Ascending aorta (tissue), 2 donors: ENCODE measurements around the gene CLCN7. TPM values are rescaled to one million over a fixed set of nuclear protein-coding genes. Genes with fewer than 3 reads are reported as not detected.
"Not testable (repeated sequence)": the region's sequence is repeated elsewhere in the genome, so short reads cannot be mapped to it uniquely, and the experiment has no call there.

Source experiments
- DNase-seq, 2 donors: peaks; one replicate each; pipeline ENCODE4 v3.0.0-alpha.2; 2019; ENCODE audit warnings: low spot score in 2 of 2
- H3K27ac ChIP-seq, 2 donors: fragments of 200-600 bp; sonication (generic); one replicate each; pipeline ENCODE4 v1.5.1; 2016 to 2017; ENCODE audit warnings: mild to moderate bottlenecking in 1 of 2
- H3K27me3 ChIP-seq: fragments of 200-600 bp; sonication (generic); one replicate; pipeline ENCODE4 v1.5.1; 2017
- H3K36me3 ChIP-seq, 2 donors: fragments of 200-600 bp; sonication (generic); one replicate each; pipeline ENCODE4 v1.5.1; 2016
- H3K4me1 ChIP-seq, 2 donors: fragments of 200-600 bp; sonication (generic); one replicate each; pipeline ENCODE4 v1.5.1; 2016 to 2017; ENCODE audit warnings: mild to moderate bottlenecking in 1 of 2
- H3K4me3 ChIP-seq, 2 donors: fragments of 200-600 bp; sonication (generic); one replicate each; pipeline ENCODE4 v1.5.1; 2016 to 2017; ENCODE audit warnings: mild to moderate bottlenecking in 1 of 2
- H3K9me3 ChIP-seq, 2 donors: fragments of 200-600 bp; sonication (generic); one replicate each; pipeline ENCODE4 v1.5.1; 2016
- intact Hi-C: fragments of 100-400 bp; cut with DNase I; formaldehyde crosslinking; loops from one replicate; pipeline ENCODE4 v1.15.1; 2023
- total RNA-seq: library from RNA; depleted of rRNA; stranded (reverse); fragments of >200 nt; gene quantifications from one replicate; pipeline ENCODE4 v1.1.0, GENCODE V29; 2016
- TF ChIP-seq, protein P1 (sequence below), 3 experiments: fragments of 200-600 bp in 2 of 3; fragments of 450-650 bp in 1 of 3; sonication (generic) in 2 of 3; IDR thresholded peaks; one replicate each; pipeline ENCODE4 v1.5.1; 2016 to 2019; ENCODE audit warnings: antibody characterized with exemption in 3 of 3, mild to moderate bottlenecking in 1 of 3, moderate library complexity in 1 of 3

The CLCN7 gene
- total RNA-seq, 1 donor from 2014 or later, result 108 TPM

DNA sequence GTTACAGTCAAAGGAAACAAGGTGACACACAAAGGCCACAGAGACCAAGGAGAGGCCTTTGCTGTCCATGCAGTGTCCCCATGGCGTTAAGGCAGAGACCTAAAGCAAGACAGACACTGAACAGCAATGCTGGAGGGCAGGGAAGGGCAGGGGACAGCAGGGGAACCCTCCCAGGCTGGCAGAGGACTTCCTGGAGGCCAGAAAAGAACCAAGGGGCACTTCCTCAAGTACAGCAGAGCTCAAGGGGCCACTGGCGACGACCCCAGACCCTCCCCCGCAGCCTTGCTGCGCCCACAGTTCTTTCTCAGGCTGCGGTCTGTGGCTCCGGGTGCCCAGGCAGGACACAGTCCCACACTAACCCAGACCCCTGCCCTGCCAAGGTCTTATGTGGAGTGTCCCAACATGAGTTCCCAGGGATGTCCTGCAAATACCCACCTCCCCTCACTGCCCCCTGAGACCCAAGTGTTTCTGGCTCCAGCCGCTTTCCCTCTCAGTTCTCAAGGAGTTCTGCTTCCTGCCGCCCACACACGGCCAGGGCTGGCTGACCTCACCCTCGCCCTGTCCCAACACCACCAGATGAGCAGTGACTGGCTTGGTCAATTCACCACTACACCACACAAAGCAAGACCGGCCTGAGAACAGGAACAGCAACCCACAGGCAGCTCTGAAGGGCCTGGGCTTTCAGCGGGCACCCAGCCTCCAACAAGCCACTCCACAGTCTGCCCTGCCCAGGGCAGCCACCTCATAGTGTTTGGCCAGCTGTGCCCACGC is 4.2 kb downstream of the CLCN7 start:
- TF ChIP-seq, protein P1, sequence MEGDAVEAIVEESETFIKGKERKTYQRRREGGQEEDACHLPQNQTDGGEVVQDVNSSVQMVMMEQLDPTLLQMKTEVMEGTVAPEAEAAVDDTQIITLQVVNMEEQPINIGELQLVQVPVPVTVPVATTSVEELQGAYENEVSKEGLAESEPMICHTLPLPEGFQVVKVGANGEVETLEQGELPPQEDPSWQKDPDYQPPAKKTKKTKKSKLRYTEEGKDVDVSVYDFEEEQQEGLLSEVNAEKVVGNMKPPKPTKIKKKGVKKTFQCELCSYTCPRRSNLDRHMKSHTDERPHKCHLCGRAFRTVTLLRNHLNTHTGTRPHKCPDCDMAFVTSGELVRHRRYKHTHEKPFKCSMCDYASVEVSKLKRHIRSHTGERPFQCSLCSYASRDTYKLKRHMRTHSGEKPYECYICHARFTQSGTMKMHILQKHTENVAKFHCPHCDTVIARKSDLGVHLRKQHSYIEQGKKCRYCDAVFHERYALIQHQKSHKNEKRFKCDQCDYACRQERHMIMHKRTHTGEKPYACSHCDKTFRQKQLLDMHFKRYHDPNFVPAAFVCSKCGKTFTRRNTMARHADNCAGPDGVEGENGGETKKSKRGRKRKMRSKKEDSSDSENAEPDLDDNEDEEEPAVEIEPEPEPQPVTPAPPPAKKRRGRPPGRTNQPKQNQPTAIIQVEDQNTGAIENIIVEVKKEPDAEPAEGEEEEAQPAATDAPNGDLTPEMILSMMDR (IDR thresholded peaks at IDR 0.05), result no peak
- DNase-seq, result no peak
- Histone ChIP-seq H3K27me3 (no peaks in the 10 kb centered on the region), H3K27ac (no peak overlapping the region), H3K4me3 (no peak overlapping the region), H3K9me3 (no peaks in the 10 kb centered on the region), H3K4me1 (peaks cover 0 to 16% of the 10 kb centered on the region in 2 donors), H3K36me3 (no peaks in the 10 kb centered on the region)
- intact Hi-C loops, result no loop called here

DNA sequence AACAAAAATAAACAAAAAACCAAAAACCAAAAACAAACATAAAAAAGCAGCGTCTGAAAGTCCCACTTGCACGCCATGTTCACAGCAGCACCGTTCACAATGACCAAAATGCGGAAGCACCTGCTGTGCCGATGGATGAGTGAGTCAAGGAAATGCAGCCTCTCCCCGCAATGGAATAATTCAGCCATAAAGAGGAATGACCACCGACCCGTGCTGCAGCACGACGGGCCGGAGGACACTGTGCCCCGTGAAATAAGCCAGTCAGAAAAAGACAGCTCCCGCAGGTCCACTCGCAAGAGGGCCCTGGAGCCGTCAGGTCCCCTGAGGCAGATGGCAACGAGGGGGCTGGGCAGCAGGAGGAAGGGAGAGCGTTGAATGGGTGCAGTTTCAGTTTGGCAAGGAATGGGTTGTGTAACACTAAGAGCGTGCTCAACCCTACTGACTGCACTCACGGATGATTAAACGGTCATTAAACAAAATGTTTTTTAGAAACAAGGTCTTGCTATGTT is 5.1 kb downstream of the CLCN7 start:
- Histone ChIP-seq H3K4me1 (peaks cover 0 to 12% of the 10 kb centered on the region in 2 donors), H3K27me3 (no peaks in the 10 kb centered on the region), H3K36me3 (no peaks in the 10 kb centered on the region), H3K9me3 (no peaks in the 10 kb centered on the region), H3K4me3 (no peak overlapping the region), H3K27ac (no peak overlapping the region)
- no peak for DNase-seq
- TF ChIP-seq, protein P1 (IDR thresholded peaks at IDR 0.05), result no peak
- intact Hi-C loops, result no loop called here

DNA sequence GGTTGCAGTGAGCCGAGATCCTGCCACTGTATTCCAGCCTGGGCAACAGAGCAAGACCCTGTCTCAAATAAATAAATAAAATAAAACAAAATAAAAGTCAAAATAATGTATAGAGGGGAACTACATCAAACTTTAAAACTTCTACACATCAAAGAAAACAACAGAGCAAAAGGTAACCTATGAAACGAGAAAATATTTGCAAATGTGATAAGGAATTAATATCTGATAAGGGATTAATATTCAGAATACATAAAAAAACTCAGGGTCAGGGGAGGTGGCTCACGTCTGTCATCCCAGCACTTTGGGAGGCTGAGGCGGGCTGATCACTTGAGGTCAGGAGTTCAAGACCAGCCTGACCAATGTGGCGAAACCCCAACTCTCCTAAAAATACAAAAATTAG is 5.7 kb downstream of the CLCN7 start:
- DNase-seq, H3K4me3 ChIP-seq, intact Hi-C loops, H3K36me3 ChIP-seq, H3K9me3 ChIP-seq, H3K27me3 ChIP-seq, H3K27ac ChIP-seq, H3K4me1 ChIP-seq: not testable (repeated sequence)

DNA sequence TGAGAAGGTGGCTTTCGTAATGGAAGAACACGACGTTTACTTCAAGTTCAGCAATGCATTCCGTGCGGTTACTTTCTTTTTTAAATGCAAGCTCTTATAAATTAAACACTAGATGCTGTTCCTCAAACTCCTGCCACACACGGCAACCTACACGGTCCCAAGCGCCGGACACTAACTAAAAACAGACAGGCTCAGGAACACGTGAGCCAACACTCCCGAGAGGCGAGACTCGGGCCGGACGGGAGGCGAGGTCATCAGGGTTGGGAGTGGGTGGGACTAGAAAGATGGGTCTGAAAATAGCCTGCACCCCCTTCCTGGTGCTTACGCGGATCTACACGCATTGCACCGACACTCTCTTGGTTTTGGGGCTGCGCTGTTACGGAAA is 6.4 kb downstream of the CLCN7 start:
- peaks cover 0 to 8% of the 10 kb centered on the region in 2 donors for H3K36me3 ChIP-seq
- peaks cover 0 to 3% of the 10 kb centered on the region in 2 donors for H3K4me1 ChIP-seq
- intact Hi-C loops, result no loop called here
- H3K27ac ChIP-seq, result no peak overlapping the region
- TF ChIP-seq, protein P1 (IDR thresholded peaks at IDR 0.05), result no peak
- DNase-seq, result no peak
- no peaks in the 10 kb centered on the region for H3K9me3 ChIP-seq
- no peak overlapping the region for H3K4me3 ChIP-seq
- H3K27me3 ChIP-seq, result no peaks in the 10 kb centered on the region

DNA sequence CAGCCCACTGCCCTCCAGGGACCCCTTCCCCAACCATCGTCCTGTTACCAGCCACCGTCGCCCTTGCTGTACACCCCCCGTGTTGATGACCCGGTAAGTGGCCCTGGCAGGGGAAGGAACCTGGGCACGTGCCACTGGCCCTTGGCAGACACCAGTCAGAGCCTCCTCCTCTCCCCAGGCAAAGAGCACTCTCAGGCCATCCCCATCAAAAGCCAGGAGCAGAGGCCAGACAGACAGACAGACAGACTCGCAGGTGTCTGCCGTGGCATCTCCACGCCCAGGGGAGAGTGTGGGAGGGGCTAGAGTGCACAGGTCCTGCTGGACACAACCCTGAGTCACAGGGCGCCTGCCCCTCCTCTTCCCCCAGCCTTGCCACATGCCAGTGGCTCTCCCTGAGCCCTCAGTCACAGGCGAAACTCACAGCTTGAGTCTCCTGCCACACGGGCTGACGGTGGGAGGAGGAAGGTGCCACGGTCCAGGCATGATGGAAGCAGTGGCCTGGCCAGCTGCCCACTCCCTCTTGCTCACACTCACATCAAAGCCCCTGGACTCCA is 7.8 kb downstream of the CLCN7 start:
- Histone ChIP-seq H3K27ac (no peak overlapping the region), H3K27me3 (no peaks in the 10 kb centered on the region), H3K4me1 (no peaks in the 10 kb centered on the region), H3K36me3 (peaks cover 0 to 8% of the 10 kb centered on the region in 2 donors), H3K4me3 (no peak overlapping the region), H3K9me3 (no peaks in the 10 kb centered on the region)
- DNase-seq, result no peak
- intact Hi-C loops, result no loop called here
- TF ChIP-seq, protein P1 (IDR thresholded peaks at IDR 0.05), result no peak

DNA sequence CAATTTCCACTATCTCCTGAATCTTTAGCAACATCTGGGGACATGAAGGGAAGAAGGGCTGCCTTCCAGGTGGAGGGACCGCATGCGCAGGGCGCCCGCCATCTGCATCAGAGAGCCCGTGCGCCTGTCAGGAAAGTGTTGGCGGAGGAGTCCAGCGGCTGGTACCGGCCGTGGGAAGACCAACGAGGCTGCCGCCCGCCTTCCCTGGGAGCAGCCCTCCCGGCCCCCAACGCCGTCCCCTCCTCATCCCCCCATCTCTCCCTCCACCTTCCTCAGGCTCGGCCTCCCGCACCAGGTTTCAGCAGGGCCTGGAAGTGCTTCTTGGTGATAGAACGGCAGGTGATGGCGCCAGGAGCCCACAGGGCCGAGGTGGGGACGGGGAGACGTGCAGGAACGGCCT is 8.8 kb downstream of the CLCN7 start:
- H3K27me3 ChIP-seq, result no peaks in the 10 kb centered on the region
- intact Hi-C loops, result no loop called here
- TF ChIP-seq, protein P1 (IDR thresholded peaks at IDR 0.05), result no peak

More for the DNA sequence above, 8.8 kb downstream of the CLCN7 start:
- no peaks in the 10 kb centered on the region for H3K4me1 ChIP-seq
- DNase-seq, result no peak
- H3K9me3 ChIP-seq, result no peaks in the 10 kb centered on the region
- no peak overlapping the region for H3K4me3 ChIP-seq
- no peak overlapping the region for H3K27ac ChIP-seq
- peaks cover 4 to 18% of the 10 kb centered on the region in 2 donors for H3K36me3 ChIP-seq
